ENCODE results near the gene TRIM49B.
"Not testable (repeated sequence)": the region's sequence is repeated elsewhere in the genome, so short reads cannot be mapped to it uniquely, and the experiment has no call there.

The TRIM49B gene, protein sequence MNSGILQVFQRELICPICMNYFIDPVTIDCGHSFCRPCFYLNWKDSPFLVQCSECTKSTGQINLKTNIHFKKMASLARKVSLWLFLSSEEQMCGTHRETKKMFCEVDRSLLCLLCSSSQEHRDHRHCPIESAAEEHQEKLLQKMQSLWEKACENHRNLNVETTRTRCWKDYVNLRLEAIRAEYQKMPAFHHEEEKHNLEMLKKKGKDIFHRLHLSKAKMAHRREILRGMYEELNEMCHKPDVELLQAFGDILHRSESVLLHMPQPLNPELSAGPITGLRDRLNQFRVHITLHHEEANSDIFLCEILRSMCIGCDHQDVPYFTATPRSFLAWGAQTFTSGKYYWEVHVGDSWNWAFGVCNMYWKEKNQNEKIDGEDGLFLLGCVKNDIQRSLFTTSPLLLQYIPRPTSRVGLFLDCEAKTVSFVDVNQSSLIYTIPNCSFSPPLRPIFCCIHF

GRCh38 chr11:49028523-49028922 lies at the start of gene TRIM49B:
Gene TRIM49B (plus strand): TSS chr11:49028823. CDS start chr11:49031600, 2,777 bp downstream.
- not testable (repeated sequence) for DNase-seq (ENCODE audit: low read depth in 2 of 2)

DNA sequence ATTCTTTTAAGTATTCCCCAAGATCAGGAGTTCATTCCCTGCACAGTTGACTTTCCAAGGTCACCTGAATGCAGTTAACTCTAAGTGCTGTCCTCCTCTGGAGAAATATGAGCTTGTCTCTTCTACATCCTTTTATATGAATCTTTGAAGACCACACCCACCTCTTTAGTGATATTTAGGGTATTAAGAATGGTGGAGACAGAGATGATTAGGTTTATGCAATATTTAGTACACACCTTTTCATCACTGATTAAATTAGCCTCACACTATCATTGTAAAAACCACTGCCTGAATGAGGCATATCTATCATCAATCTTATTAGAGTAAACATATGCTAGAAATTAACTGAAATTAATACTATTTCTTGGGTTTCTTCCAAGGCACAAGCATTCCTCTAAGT lies 44.8 kb upstream of the TRIM49B start, which contains the start of gene TRIM51G:
TSS of gene TRIM51G (minus strand) at position 101 of the 400 bp plus-strand sequence. CDS start 2,190 bp downstream, outside the sequence.
- DNase-seq (ENCODE audit: low read depth in 2 of 2): not testable (repeated sequence)

DNA sequence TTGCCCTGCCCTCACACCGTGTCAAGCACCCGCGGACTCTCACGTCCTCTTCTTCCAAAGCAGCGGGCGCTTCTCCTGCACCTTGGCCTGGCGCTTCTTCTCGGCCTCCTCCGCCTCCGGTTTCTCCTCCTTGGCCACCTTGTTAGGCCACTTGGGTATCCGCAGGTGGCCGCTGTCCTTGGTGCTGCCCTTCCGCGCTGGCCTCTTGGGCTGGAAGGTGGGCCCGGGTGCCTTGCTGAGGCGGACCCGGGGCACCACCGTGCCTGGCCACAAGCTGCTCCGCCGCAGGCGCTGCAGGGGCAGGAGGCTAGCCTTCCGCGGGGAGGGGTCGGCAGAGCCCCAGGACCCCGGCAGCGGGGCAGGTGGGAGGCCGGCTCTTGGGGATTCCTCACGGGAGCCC lies 19.6 kb downstream of the TRIM49B start:
- not testable (repeated sequence) for DNase-seq (ENCODE audit: low read depth in 2 of 2)

GRCh38 chr11:49049821-49050220 lies 21.2 kb downstream of the TRIM49B start:
- DNase-seq (ENCODE audit: low read depth in 2 of 2): not testable (repeated sequence)

DNA sequence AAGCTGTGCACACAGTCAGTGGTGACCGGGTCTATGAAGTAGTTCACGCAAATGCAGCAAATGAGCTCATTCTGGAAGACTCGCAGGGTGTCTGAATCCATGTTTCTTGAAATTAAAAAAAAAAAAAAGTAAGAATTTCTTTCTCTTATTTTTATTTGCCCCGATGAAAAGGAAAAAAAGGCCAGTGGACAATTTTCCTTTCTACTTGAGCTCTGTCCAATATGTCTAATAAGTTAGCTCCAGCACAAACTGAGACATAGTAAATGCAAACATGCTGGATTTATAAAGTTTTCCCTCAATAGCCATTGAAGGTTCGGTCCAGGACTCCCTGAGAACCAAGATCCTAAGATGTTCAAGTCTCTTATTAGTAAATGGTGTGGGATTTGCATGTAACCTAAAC lies 30.4 kb downstream of the TRIM49B start, which contains the start of gene TRIM64C:
TSS of gene TRIM64C (minus strand) at position 101 of the 400 bp plus-strand sequence. CDS start at position 101, 0 bp downstream.
- not testable (repeated sequence) for DNase-seq (ENCODE audit: low read depth in 2 of 2)

DNA sequence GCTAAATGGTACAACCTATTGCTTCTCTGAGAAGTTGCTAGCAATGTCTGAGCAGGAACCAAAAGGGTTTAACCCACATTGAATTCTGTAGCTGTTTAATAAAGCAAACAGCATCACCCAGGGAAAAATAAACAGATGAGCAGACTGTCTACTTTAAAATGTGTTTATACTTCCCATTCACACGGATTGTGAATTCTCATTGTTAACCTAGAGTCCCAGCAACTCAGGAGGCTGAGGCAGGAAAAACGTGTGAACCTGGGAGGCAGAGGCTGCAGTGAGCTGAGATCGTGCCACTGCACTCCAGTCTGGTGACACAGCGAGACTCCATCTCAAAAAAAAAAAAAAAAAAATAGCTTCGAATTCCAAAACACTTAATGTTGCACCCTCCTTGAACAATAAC lies 41.3 kb downstream of the TRIM49B start:
- not testable (repeated sequence) for DNase-seq (ENCODE audit: low read depth in 2 of 2)

Data from activated CD8-positive, alpha-beta memory T cell treated with anti-CD3 and anti-CD28 coated beads for 4 hours (primary cell).